Stimulated activated naive CD8-positive, alpha-beta T cell treated with anti-CD3 and anti-CD28 coated beads, Interleukin-15, Interleukin-2, amounts not matched to agents 100 U/mL and 50 U/mL, for 24 hours (primary cell): Measurements from ENCODE around the gene NOX5.

Experiments used
- ATAC-seq: fragments of 150-1000 bp; cut with Tn5 transposase; one replicate; pipeline ENCODE4 v1.10.0; 2021
- DNase-seq: peaks from one replicate; pipeline ENCODE4 v3.0.0; 2021

The NOX5 gene

GRCh38 chr15:69082554-69082953 lies 68.1 kb downstream of the NOX5 start:
- ATAC-seq: no peak

GRCh38 chr15:69084404-69085030 lies 70.0 kb downstream of the NOX5 start:
- ATAC-seq: no peak
- no peak for DNase-seq

More at GRCh38 chr15:69082554-69082953, 68.1 kb downstream of the NOX5 start:
- no peak for DNase-seq

GRCh38 chr15:69085325-69086081 lies 71.0 kb downstream of the NOX5 start:
- no peak for DNase-seq
- ATAC-seq: no peak

GRCh38 chr15:69086427-69087204 lies 72.1 kb downstream of the NOX5 start:
- ATAC-seq (no peak), DNase-seq (no peak)

GRCh38 chr15:69087366-69087976 lies 73.0 kb downstream of the NOX5 start:
- DNase-seq: no peak

GRCh38 chr15:69088300-69088965 lies 73.9 kb downstream of the NOX5 start:
- ATAC-seq (no peak), DNase-seq (no peak)

More at GRCh38 chr15:69087366-69087976, 73.0 kb downstream of the NOX5 start:
- no peak for ATAC-seq

- DNase-seq (no peak), ATAC-seq (no peak)
Observed at GRCh38 chr15:69089258-69089657, 74.8 kb downstream of the NOX5 start.

- DNase-seq: no peak
Observed at GRCh38 chr15:69090197-69090948, 75.9 kb downstream of the NOX5 start.

GRCh38 chr15:69091654-69092053 lies 77.2 kb downstream of the NOX5 start:
- DNase-seq: no peak
- no peak for ATAC-seq

More at GRCh38 chr15:69090197-69090948, 75.9 kb downstream of the NOX5 start:
- no peak for ATAC-seq

GRCh38 chr15:69092159-69092558 lies 77.7 kb downstream of the NOX5 start:
- no peak for ATAC-seq
- DNase-seq: no peak

- ATAC-seq (no peak), DNase-seq (no peak)
Observed at GRCh38 chr15:69093127-69093526, 78.6 kb downstream of the NOX5 start.

GRCh38 chr15:69093614-69094013 lies 79.1 kb downstream of the NOX5 start:
- ATAC-seq (no peak), DNase-seq (no peak)

- ATAC-seq (no peak), DNase-seq (no peak)
Observed at GRCh38 chr15:69094124-69094921, 79.8 kb downstream of the NOX5 start.

GRCh38 chr15:69095274-69095673 lies 80.8 kb downstream of the NOX5 start:
- no peak for DNase-seq
- ATAC-seq: no peak

GRCh38 chr15:69096196-69096595 lies 81.7 kb downstream of the NOX5 start:
- no peak for ATAC-seq
- DNase-seq: no peak

- ATAC-seq (no peak), DNase-seq (no peak)
Observed at GRCh38 chr15:69096626-69097025, 82.1 kb downstream of the NOX5 start.

GRCh38 chr15:69098771-69099170 lies 84.3 kb downstream of the NOX5 start:
- ATAC-seq (no peak), DNase-seq (no peak)

- DNase-seq: no peak
- no peak for ATAC-seq
Observed at GRCh38 chr15:69099941-69100340, 85.4 kb downstream of the NOX5 start.

- ATAC-seq (no peak), DNase-seq (no peak)
Observed at GRCh38 chr15:69100821-69101220, 86.3 kb downstream of the NOX5 start.

GRCh38 chr15:69104050-69104750 lies 89.7 kb downstream of the NOX5 start:
- DNase-seq (no peak), ATAC-seq (no peak)
